Activated naive CD4-positive, alpha-beta T cell treated with anti-CD3 and anti-CD28 coated beads for 36 hours (primary cell): ENCODE data around the gene VPS13D. TPM values are rescaled to one million over a fixed set of nuclear protein-coding genes. Genes with fewer than 3 reads are reported as not detected.
"Not testable (repeated sequence)": the region's sequence is repeated elsewhere in the genome, so short reads cannot be mapped to it uniquely, and the experiment has no call there.

Experiments used
- CTCF ChIA-PET: fragments of 350-600 bp; sonication (Branson Sonifier 250); formaldehyde crosslinking; loops from one replicate; lab custom pipeline; 2021; ENCODE audit warnings: antibody characterized with exemption; lab: Charles Lee
- DNase-seq: peaks from one replicate; pipeline ENCODE4 v3.0.0-alpha.2; 2020
- H3K27ac Mint-ChIP-seq: one replicate; pipeline ENCODE4 v1.8.0; 2021; ENCODE audit warnings: mild to moderate bottlenecking, mixed read lengths
- H3K27me3 Mint-ChIP-seq: one replicate; pipeline ENCODE4 v1.8.0; 2021; ENCODE audit warnings: low read depth, mixed read lengths
- H3K36me3 Mint-ChIP-seq: one replicate; pipeline ENCODE4 v1.8.0; 2021; ENCODE audit warnings: low read depth, mixed read lengths
- H3K4me1 Mint-ChIP-seq: one replicate; pipeline ENCODE4 v1.8.0; 2021; ENCODE audit warnings: low read depth, mixed read lengths
- H3K4me3 Mint-ChIP-seq: one replicate; pipeline ENCODE4 v1.8.0; 2021; ENCODE audit warnings: mild to moderate bottlenecking, moderate library complexity, mixed read lengths
- H3K9me3 Mint-ChIP-seq: one replicate; pipeline ENCODE4 v1.8.0; 2021; ENCODE audit warnings: mixed read lengths
- intact Hi-C: fragments of 100-400 bp; cut with micrococcal nuclease; formaldehyde crosslinking; loops from one replicate; pipeline ENCODE4 v1.15.1; 2023
- total RNA-seq, 2 experiments: library from RNA; stranded (reverse); gene quantifications; one replicate each; pipeline ENCODE4 v1.2.3, GENCODE V29; 2021

VPS13D gene
- total RNA-seq, 2 experiments from 2014 or later: 20.0 to 23.3 TPM

GRCh38 chr1:12215118-12215961 lies 14.5 kb upstream of the VPS13D start:
- no peaks in the 10 kb centered on the region for H3K36me3 Mint-ChIP-seq
- H3K27ac Mint-ChIP-seq: no peak overlapping the region
- no peak overlapping the region for H3K4me3 Mint-ChIP-seq
- peaks cover 9% of the 10 kb centered on the region for H3K4me1 Mint-ChIP-seq
- intact Hi-C loops: no loop called here
- H3K9me3 Mint-ChIP-seq: no peaks in the 10 kb centered on the region
- CTCF ChIA-PET: interaction anchor here (0.6 to 4.2 kb wide), 3 partner anchors 9 to 91 kb away, joined by 4 to 19 read pairs (median 4); no protein-coding TSS in a partner anchor
- no peaks in the 10 kb centered on the region for H3K27me3 Mint-ChIP-seq
- DNase-seq: no peak

GRCh38 chr1:12219800-12220199 lies 10.0 kb upstream of the VPS13D start:
- CTCF ChIA-PET: no interaction called here
- Mint-ChIP-seq H3K36me3 (peaks cover 4% of the 10 kb centered on the region), H3K27ac (no peak overlapping the region), H3K27me3 (no peaks in the 10 kb centered on the region), H3K9me3 (peaks cover 14% of the 10 kb centered on the region), H3K4me3 (no peak overlapping the region), H3K4me1 (no peaks in the 10 kb centered on the region)
- intact Hi-C loops: no loop called here
- DNase-seq: no peak

DNA sequence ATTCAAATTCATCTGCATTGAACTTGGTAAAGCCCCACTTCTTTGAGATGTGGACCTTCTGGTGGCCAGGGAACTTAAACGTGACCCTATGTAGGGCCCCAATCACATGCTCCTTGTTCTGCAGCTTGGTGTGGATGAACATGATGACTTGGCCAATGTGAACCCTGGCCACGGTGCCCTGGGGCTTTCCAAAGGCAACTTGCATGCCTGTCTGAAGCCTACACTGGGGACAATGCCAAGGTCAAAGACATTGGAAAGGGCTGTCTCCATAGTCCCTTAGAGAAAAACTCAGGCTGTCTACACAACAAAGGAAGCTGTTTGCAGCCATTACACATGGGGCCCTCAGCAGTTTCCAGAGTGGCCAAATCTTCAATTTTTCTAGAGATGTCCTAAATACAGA lies 8.9 kb upstream of the VPS13D start:
- intact Hi-C loops: no loop called here
- CTCF ChIA-PET: interaction anchor here (1.3 kb wide), 1 partner anchor 96 kb away, joined by 7 read pairs; no protein-coding TSS in a partner anchor
- peaks cover 14% of the 10 kb centered on the region for H3K9me3 Mint-ChIP-seq
- H3K4me1 Mint-ChIP-seq: no peaks in the 10 kb centered on the region
- DNase-seq: no peak
- H3K27me3 Mint-ChIP-seq: no peaks in the 10 kb centered on the region
- no peak overlapping the region for H3K4me3 Mint-ChIP-seq
- H3K27ac Mint-ChIP-seq: no peak overlapping the region
- H3K36me3 Mint-ChIP-seq: peaks cover 4% of the 10 kb centered on the region

- DNase-seq, H3K4me3 Mint-ChIP-seq, H3K27me3 Mint-ChIP-seq, CTCF ChIA-PET, H3K36me3 Mint-ChIP-seq, intact Hi-C loops, H3K27ac Mint-ChIP-seq, H3K4me1 Mint-ChIP-seq: not testable (repeated sequence)
- H3K9me3 Mint-ChIP-seq: peaks cover 14% of the 10 kb centered on the region
Measured at GRCh38 chr1:12222700-12223099, 7.1 kb upstream of the VPS13D start.

DNA sequence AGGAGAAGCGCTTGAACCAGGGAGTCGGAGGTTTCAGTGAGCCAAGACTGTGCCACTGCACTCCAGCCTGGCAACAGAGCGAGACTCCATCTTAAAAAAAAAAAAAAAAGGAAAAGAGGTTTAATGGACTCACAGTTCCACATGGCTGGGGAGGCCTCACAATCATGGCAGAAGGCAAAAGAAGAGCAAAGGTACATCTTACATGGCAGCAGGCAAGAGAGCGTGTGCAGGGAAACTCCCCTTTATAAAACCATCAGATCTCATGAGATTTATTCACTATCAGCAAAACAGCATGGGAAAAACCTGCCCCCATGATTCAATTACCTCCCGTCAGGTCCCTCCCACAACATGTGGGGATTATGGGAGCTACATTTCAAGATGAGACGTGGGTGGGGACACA lies 5.7 kb upstream of the VPS13D start:
- not testable (repeated sequence) for H3K36me3 Mint-ChIP-seq, H3K27ac Mint-ChIP-seq, H3K27me3 Mint-ChIP-seq, H3K4me1 Mint-ChIP-seq, DNase-seq, H3K4me3 Mint-ChIP-seq
- H3K9me3 Mint-ChIP-seq: peaks cover 14% of the 10 kb centered on the region
- CTCF ChIA-PET: interaction anchor here (0.6 to 2.0 kb wide), 3 partner anchors 10 to 174 kb away, joined by 3 to 6 read pairs (median 4); no protein-coding TSS in a partner anchor
- intact Hi-C loops: loop anchor here (1.0 kb wide), 1 partner anchor 35 kb away; no protein-coding TSS in a partner anchor

DNA sequence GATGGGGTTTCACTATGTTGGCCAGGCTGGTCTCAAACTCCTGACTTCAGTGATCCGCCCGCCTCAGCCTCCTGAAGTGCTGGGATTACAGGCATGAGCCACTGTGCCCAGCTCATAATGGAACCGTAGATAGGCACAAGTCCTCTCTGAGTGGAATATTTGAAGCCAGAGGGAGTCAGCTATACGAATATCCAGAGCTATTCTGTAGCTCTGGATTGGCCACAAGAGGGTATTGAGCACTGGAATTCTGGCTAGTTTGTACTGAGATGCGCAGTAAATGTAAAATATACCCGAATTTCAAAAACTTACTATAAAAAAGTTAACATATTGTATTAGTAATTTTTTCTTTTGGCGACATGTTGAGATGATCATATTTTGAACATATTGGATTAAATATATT lies 851 bp upstream of the VPS13D start:
- H3K4me1 Mint-ChIP-seq: peaks cover 18% of the 10 kb centered on the region
- H3K9me3 Mint-ChIP-seq: no peaks in the 10 kb centered on the region
- no peak overlapping the region for H3K4me3 Mint-ChIP-seq
- no peak overlapping the region for H3K27ac Mint-ChIP-seq
- no peaks in the 10 kb centered on the region for H3K36me3 Mint-ChIP-seq
- CTCF ChIA-PET: interaction anchor here (0.6 to 2.6 kb wide), 9 partner anchors 15 to 508 kb away, joined by 3 to 16 read pairs (median 3); partner anchors contain the start of gene MIIP
- H3K27me3 Mint-ChIP-seq: no peaks in the 10 kb centered on the region
- DNase-seq: no peak
- intact Hi-C loops: loop anchor here (1.0 kb wide), 1 partner anchor 429 kb away; no protein-coding TSS in a partner anchor

GRCh38 chr1:12229386-12229834 lies 420 bp upstream of the VPS13D start:
- Mint-ChIP-seq H3K27ac (no peak overlapping the region), H3K27me3 (no peaks in the 10 kb centered on the region), H3K4me1 (peaks cover 19% of the 10 kb centered on the region), H3K4me3 (peak overlapping the region; percentile 57), H3K36me3 (no peaks in the 10 kb centered on the region), H3K9me3 (no peaks in the 10 kb centered on the region)
- CTCF ChIA-PET: interaction anchor here (0.7 to 2.6 kb wide), 7 partner anchors 14 to 509 kb away, joined by 3 to 16 read pairs (median 3); partner anchors contain the start of gene MIIP
- intact Hi-C loops: loop anchor here (1.0 kb wide), 1 partner anchor 429 kb away; no protein-coding TSS in a partner anchor
- DNase-seq: no peak

DNA sequence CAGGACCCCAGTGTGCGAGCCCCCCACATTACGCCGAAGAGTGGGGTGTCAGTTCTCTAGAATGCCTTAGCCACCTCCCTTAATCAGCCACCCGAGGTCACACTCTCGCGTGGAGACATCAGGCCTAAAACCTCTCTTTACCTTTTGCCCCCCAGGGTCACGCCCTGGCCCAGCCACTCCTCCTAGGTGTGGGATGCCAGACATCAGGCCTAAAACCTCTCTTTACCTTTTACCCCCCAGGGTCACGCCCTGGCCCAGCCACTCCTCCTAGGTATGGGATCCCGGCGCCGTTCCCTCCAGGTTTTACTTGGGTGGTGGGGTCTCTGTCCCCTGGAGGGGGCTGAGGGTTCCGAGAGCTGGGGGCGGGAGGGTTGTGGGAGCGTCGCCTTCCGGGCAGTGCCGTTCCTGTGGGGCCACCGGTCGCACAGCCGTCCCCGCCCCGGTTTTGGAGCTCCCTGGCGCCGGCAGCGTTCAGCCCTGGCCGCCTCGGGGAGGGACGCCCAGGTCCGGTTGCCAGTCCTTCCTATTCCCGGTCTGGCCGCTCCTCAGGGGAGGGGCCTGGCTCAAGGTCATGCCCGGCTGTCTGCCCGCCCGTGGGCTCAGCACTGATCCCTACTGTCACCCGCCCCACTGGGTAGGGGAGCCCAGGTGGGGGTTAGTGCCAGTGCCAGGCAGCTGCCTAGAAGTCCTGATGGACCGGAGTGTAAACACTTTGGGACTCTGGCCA lies 882 bp downstream of the VPS13D start:
- Mint-ChIP-seq H3K36me3 (no peaks in the 10 kb centered on the region), H3K27me3 (no peaks in the 10 kb centered on the region), H3K9me3 (no peaks in the 10 kb centered on the region), H3K4me3 (peak overlapping the region; percentile 80), H3K4me1 (peaks cover 25% of the 10 kb centered on the region), H3K27ac (no peak overlapping the region)
- peak; percentile 24 for DNase-seq
- intact Hi-C loops: loop anchor here (2.0 kb wide), 1 partner anchor 22 kb away; no protein-coding TSS in a partner anchor
- CTCF ChIA-PET: interaction anchor here (0.6 to 1.1 kb wide), 2 partner anchors 105 to 142 kb away, joined by 3 read pairs; no protein-coding TSS in a partner anchor

- no peaks in the 10 kb centered on the region for H3K36me3 Mint-ChIP-seq
- no peak overlapping the region for H3K27ac Mint-ChIP-seq
- H3K4me1 Mint-ChIP-seq: peaks cover 25% of the 10 kb centered on the region
- H3K9me3 Mint-ChIP-seq: no peaks in the 10 kb centered on the region
- peak overlapping the region; percentile 80 for H3K4me3 Mint-ChIP-seq
- no peak for DNase-seq
- H3K27me3 Mint-ChIP-seq: no peaks in the 10 kb centered on the region
- CTCF ChIA-PET: interaction anchor here (0.6 to 1.1 kb wide), 2 partner anchors 106 to 143 kb away, joined by 3 read pairs; no protein-coding TSS in a partner anchor
- intact Hi-C loops: loop anchor here (2.0 kb wide), 1 partner anchor 22 kb away; no protein-coding TSS in a partner anchor
Measured at GRCh38 chr1:12231276-12231595, 1.4 kb downstream of the VPS13D start.

GRCh38 chr1:12232221-12232620 lies 2.4 kb downstream of the VPS13D start:
- DNase-seq: peak; percentile 18
- Mint-ChIP-seq H3K27me3 (no peaks in the 10 kb centered on the region), H3K4me3 (no peak overlapping the region), H3K27ac (peak overlapping the region; percentile 37), H3K36me3 (peaks cover 3% of the 10 kb centered on the region), H3K9me3 (no peaks in the 10 kb centered on the region), H3K4me1 (peaks cover 25% of the 10 kb centered on the region)
- CTCF ChIA-PET: interaction anchor here (0.8 kb wide), 1 partner anchor 106 kb away, joined by 3 read pairs; no protein-coding TSS in a partner anchor
- intact Hi-C loops: no loop called here

GRCh38 chr1:12244078-12244477 lies 14.2 kb downstream of the VPS13D start:
- CTCF ChIA-PET: interaction anchor here (0.6 to 4.9 kb wide), 8 partner anchors 9 to 259 kb away, joined by 4 to 37 read pairs (median 6); no protein-coding TSS in a partner anchor
- H3K9me3 Mint-ChIP-seq: no peaks in the 10 kb centered on the region
- intact Hi-C loops: loop anchor here (1.0 kb wide), 1 partner anchor 119 kb away; no protein-coding TSS in a partner anchor
- H3K27me3 Mint-ChIP-seq: no peaks in the 10 kb centered on the region
- peaks cover 18% of the 10 kb centered on the region for H3K36me3 Mint-ChIP-seq
- no peak overlapping the region for H3K4me3 Mint-ChIP-seq
- H3K4me1 Mint-ChIP-seq: peaks cover 2% of the 10 kb centered on the region
- DNase-seq: peak; percentile 24
- H3K27ac Mint-ChIP-seq: no peak overlapping the region
